SK-N-SH (cell line): Measurements from ENCODE around the gene WEE2. TPM values are rescaled to one million over a fixed set of nuclear protein-coding genes. Genes with fewer than 3 reads are reported as not detected.
A peak's percentile ranks its signal among the peaks of the same experiment; 100 is the strongest.
"Not testable (repeated sequence)": the region's sequence is repeated elsewhere in the genome, so short reads cannot be mapped to it uniquely, and the experiment has no call there.

ENCODE experiments used
- CTCF ChIA-PET: fragments of 300-600, 350-600 bp; formaldehyde crosslinking; extraction: SDS; loops from one replicate; lab custom pipeline; 2021; lab: Yijun Ruan, JAX
- POLR2A ChIA-PET: fragments of 350-600 bp; sonication (Branson Sonifier 250); formaldehyde crosslinking; extraction: SDS; loops from one replicate; lab custom pipeline; 2020; ENCODE audit warnings: antibody characterized with exemption, inconsistent platforms; lab: Yijun Ruan, JAX
- DNase-seq: peaks from one replicate; pipeline ENCODE4 v3.0.0; 2012
- H2AFZ ChIP-seq: fragments of 200-600 bp; sonication (generic); 2 replicates; pipeline ENCODE4 v1.8.1; 2016; ENCODE audit warnings: antibody characterized with exemption, mild to moderate bottlenecking, low read depth
- H3F3A ChIP-seq: fragments of 200-600 bp; sonication (generic); replicated peaks from 2 replicates; pipeline ENCODE3; 2016; ENCODE audit warnings: antibody characterized with exemption, mild to moderate bottlenecking; ENCODE audit not compliant: insufficient read depth
- H3K27ac ChIP-seq, 2 experiments: fragments of 200-500 bp in 1 of 2; fragments of 200-600 bp in 1 of 2; sonication (Bioruptor generic) in 1 of 2; sonication (generic), shearing (Covaris generic) in 1 of 2; 2 replicates each; pipeline versions ENCODE4 v1.5.1 to v1.6.1; 2014 to 2016; ENCODE audit warnings: low read depth in 2 of 2, inconsistent platforms in 1 of 2, low read length in 1 of 2, mild to moderate bottlenecking in 1 of 2, mixed read lengths in 1 of 2
- H3K27me3 ChIP-seq: fragments of 200-600 bp; sonication (generic), shearing (Covaris generic); 2 replicates; pipeline ENCODE4 v1.6.1; 2016; ENCODE audit warnings: mixed run types; ENCODE audit not compliant: insufficient read depth
- H3K36me3 ChIP-seq, 2 experiments: fragments of 200-500 bp in 1 of 2; fragments of 200-600 bp in 1 of 2; sonication (Bioruptor generic) in 1 of 2; sonication (generic) in 1 of 2; replicated peaks in 1 of 2; 2 replicates each; pipeline versions ENCODE3 to v1.5.1; 2014 to 2016; ENCODE audit warnings: low read length in 1 of 2, mild to moderate bottlenecking in 1 of 2; ENCODE audit not compliant: insufficient read depth in 2 of 2, control insufficient read depth in 1 of 2
- H3K4me1 ChIP-seq, 2 experiments: fragments of 200-500 bp in 1 of 2; fragments of 200-600 bp in 1 of 2; sonication (Bioruptor generic) in 1 of 2; sonication (generic), shearing (Covaris generic) in 1 of 2; 2 replicates each; pipeline versions ENCODE4 v1.5.1 to v1.6.1; 2014 to 2016; ENCODE audit warnings: low read depth in 1 of 2, low read length in 1 of 2, mixed run types in 1 of 2; ENCODE audit not compliant: insufficient read depth in 2 of 2, control insufficient read depth in 1 of 2
- H3K4me2 ChIP-seq: fragments of 200-600 bp; sonication (generic), shearing (Covaris generic); 2 replicates; pipeline ENCODE4 v1.6.1; 2017; ENCODE audit warnings: mixed run types
- H3K4me3 ChIP-seq, 2 experiments: fragments of 200-500 bp in 1 of 2; fragments of 200-600 bp in 1 of 2; sonication (Bioruptor generic) in 1 of 2; sonication (generic), shearing (Covaris generic) in 1 of 2; 2 replicates each; pipeline versions ENCODE4 v1.5.1 to v1.8.1; 2014 to 2016; ENCODE audit warnings: low read depth in 2 of 2, inconsistent platforms in 1 of 2, low read length in 1 of 2, mild to moderate bottlenecking in 1 of 2, mixed read lengths in 1 of 2, moderate library complexity in 1 of 2
- H3K79me2 ChIP-seq: fragments of 200-600 bp; sonication (generic); 2 replicates; pipeline ENCODE4 v1.8.1; 2017; ENCODE audit warnings: mild to moderate bottlenecking; ENCODE audit not compliant: insufficient read depth
- H3K9ac ChIP-seq: fragments of 200-600 bp; sonication (generic); 2 replicates; pipeline ENCODE4 v1.6.1; 2017; ENCODE audit warnings: mixed run types
- H3K9me2 ChIP-seq: fragments of 200-600 bp; sonication (generic); 2 replicates; pipeline ENCODE4 v1.6.1; 2017; ENCODE audit warnings: mixed run types
- H3K9me3 ChIP-seq: fragments of 200-600 bp; sonication (generic); 2 replicates; pipeline ENCODE4 v1.6.1; 2017; ENCODE audit warnings: mixed run types, mild to moderate bottlenecking, moderate library complexity
- H4K20me1 ChIP-seq: fragments of 200-600 bp; sonication (generic); 2 replicates; pipeline ENCODE4 v1.6.1; 2017; ENCODE audit warnings: mild to moderate bottlenecking, mixed run types; ENCODE audit not compliant: insufficient read depth
- CTCF ChIP-seq: fragments of 200-600 bp; sonication (generic); IDR thresholded peaks from 2 replicates; pipeline ENCODE4 v1.6.1; 2017; ENCODE audit warnings: antibody characterized with exemption, mild to moderate bottlenecking, moderate library complexity
- FOSL2 ChIP-seq: IDR thresholded peaks from 2 replicates; pipeline ENCODE4 v1.4.0; 2012; ENCODE audit warnings: low read depth, mild to moderate bottlenecking, moderate library complexity, borderline replicate concordance
- FOXM1 ChIP-seq: IDR thresholded peaks from 2 replicates; pipeline ENCODE4 v1.4.0; 2012; ENCODE audit warnings: low read depth, mild to moderate bottlenecking
- GATA2 ChIP-seq: sonication (generic); formaldehyde crosslinking; IDR thresholded peaks from 2 replicates; pipeline ENCODE4 v1.5.0; 2020; ENCODE audit warnings: mild to moderate bottlenecking, missing genetic modification reagents
- MEF2A ChIP-seq: IDR thresholded peaks from 2 replicates; pipeline ENCODE4 v1.4.0; 2012; ENCODE audit warnings: low read depth, borderline replicate concordance
- MXI1 ChIP-seq: IDR thresholded peaks from 2 replicates; pipeline ENCODE4 v1.6.1; 2012; ENCODE audit warnings: mild to moderate bottlenecking, low read depth, low read length, improper control_type of control experiment
- NFIC ChIP-seq: IDR thresholded peaks from 2 replicates; pipeline ENCODE4 v1.4.0; 2012; ENCODE audit warnings: borderline replicate concordance
- RCOR1 ChIP-seq: fragments of 150-350 bp; IDR thresholded peaks from 2 replicates; pipeline ENCODE4 v1.6.1; 2017; ENCODE audit warnings: antibody characterized with exemption, low read length
- SMC3 ChIP-seq: IDR thresholded peaks from 2 replicates; pipeline ENCODE4 v1.6.1; 2012; ENCODE audit warnings: low read depth, low read length, improper control_type of control experiment
- TEAD4 ChIP-seq: IDR thresholded peaks from 2 replicates; pipeline ENCODE4 v1.4.0; 2012; ENCODE audit warnings: mild to moderate bottlenecking, borderline replicate concordance; ENCODE audit not compliant: insufficient read depth
- USF1 ChIP-seq: IDR thresholded peaks from 2 replicates; pipeline ENCODE4 v1.4.0; 2012; ENCODE audit warnings: low read depth, borderline replicate concordance
- WGBS: methylation state at CpG from one replicate; pipeline ENCODE4 v1.1.6; 2017; ENCODE audit warnings: low lambda C conversion rate; 5-methylcytosine and 5-hydroxymethylcytosine counted together
- polyA plus RNA-seq, 3 experiments: library from polyadenylated mRNA; depleted of rRNA; stranded (reverse); fragments of >200 nt; gene quantifications; 2 replicates each; pipeline ENCODE4 v1.2.3, GENCODE V29; 2012

The WEE2 gene
- polyA plus RNA-seq, 1 of the 3 experiments (the other 2 are of a cell fraction) = not detected

GRCh38 chr7:141744131-141744530 is 36.0 kb downstream of the WEE2 start (continued):
- TF ChIP-seq GATA2 (CRISPR knock-in tag) (no peak), MEF2A (no peak), NFIC (no peak)

- H2AFZ ChIP-seq = no peak overlapping the region
- H3K4me3 ChIP-seq = no peak overlapping the region
- 88% methylated on average over 2 of the region's 2 CpGs for WGBS
- H3K9me2 ChIP-seq = no peaks in the 10 kb centered on the region
- H3K27me3 ChIP-seq = no peaks in the 10 kb centered on the region
- H3K9me3 ChIP-seq = peaks cover 28% of the 10 kb centered on the region
- POLR2A ChIA-PET = no interaction called here
- H3K4me2 ChIP-seq = no peak overlapping the region
- peaks cover 27% of the 10 kb centered on the region for H3F3A ChIP-seq
- CTCF ChIA-PET = interaction anchor here (0.8 to 2.7 kb wide), 2 partner anchors 10 to 41 kb away, joined by 3 to 17 read pairs; partner anchors contain the start of gene SSBP1
- no peaks in the 10 kb centered on the region; the same call in 1 of the 2 replicates for H3K79me2 ChIP-seq
- no peaks in the 10 kb centered on the region for H3K4me1 ChIP-seq
- DNase-seq = no peak
- TF ChIP-seq MXI1 (no peak), FOXM1 (no peak), GATA2 (CRISPR knock-in tag) (no peak), MEF2A (no peak)
- no peaks in the 10 kb centered on the region for H4K20me1 ChIP-seq
- peaks cover 92 to 97% of the 10 kb centered on the region in 2 experiments for H3K36me3 ChIP-seq
- no peak overlapping the region for H3K27ac ChIP-seq
- H3K9ac ChIP-seq = no peak overlapping the region
These were observed 40.2 kb downstream of the WEE2 start for GRCh38 chr7:141748396-141748795.

- H3K9ac ChIP-seq, H3K4me2 ChIP-seq, H3K27me3 ChIP-seq, H2AFZ ChIP-seq, H3K79me2 ChIP-seq, CTCF ChIA-PET, H3K4me1 ChIP-seq, H3K27ac ChIP-seq, H4K20me1 ChIP-seq, DNase-seq, POLR2A ChIA-PET, H3K9me2 ChIP-seq: not testable (repeated sequence)
- H3K9me3 ChIP-seq = peaks cover 28% of the 10 kb centered on the region
- WGBS = 97% methylated on average over 10 of the region's 10 CpGs
- H3K4me3 ChIP-seq = peak overlapping the region in 1 of 2 experiments; percentile 12; a peak in 1 of 4 replicates
- peaks cover 86 to 91% of the 10 kb centered on the region in 2 experiments for H3K36me3 ChIP-seq
- H3F3A ChIP-seq = peaks cover 12% of the 10 kb centered on the region
These were observed 43.8 kb downstream of the WEE2 start for GRCh38 chr7:141751904-141752303.

GRCh38 chr7:141752634-141753033 is 44.5 kb downstream of the WEE2 start:
- Histone ChIP-seq H3K79me2 (no peaks in the 10 kb centered on the region), H3K9me2 (no peaks in the 10 kb centered on the region), H3K27ac (no peak overlapping the region), H2AFZ (no peak overlapping the region), H3K4me2 (no peak overlapping the region), H3K9me3 (peaks cover 28% of the 10 kb centered on the region), H3K4me3 (no peak overlapping the region; a peak in 1 of 4 replicates), H3K27me3 (no peaks in the 10 kb centered on the region), H3K36me3 (peaks cover 91 to 93% of the 10 kb centered on the region in 2 experiments), H3F3A (peaks cover 12% of the 10 kb centered on the region), H3K4me1 (no peaks in the 10 kb centered on the region), H4K20me1 (no peaks in the 10 kb centered on the region), H3K9ac (no peak overlapping the region)
- TF ChIP-seq CTCF = peak; percentile 59
- TF ChIP-seq USF1 = no peak
- no peak for TF ChIP-seq SMC3
- TF ChIP-seq TEAD4 = no peak
- TF ChIP-seq FOSL2 = no peak
- no peak for TF ChIP-seq RCOR1
- POLR2A ChIA-PET = no interaction called here
- CTCF ChIA-PET = no interaction called here
- 96% methylated on average over 13 of the region's 13 CpGs for WGBS
- DNase-seq = no peak
